Chondrocyte (in vitro differentiated cells): Measurements from ENCODE around the gene SORBS2. TPM values are rescaled to one million over a fixed set of nuclear protein-coding genes. Genes with fewer than 3 reads are reported as not detected.

Experiments
- DNase-seq: peaks from one replicate; pipeline ENCODE4 v3.0.0; 2021; ENCODE audit warnings: mixed read lengths, low spot score
- H3K27ac Mint-ChIP-seq: one replicate; pipeline ENCODE4 v1.8.0; 2021; ENCODE audit warnings: mild to moderate bottlenecking, moderate library complexity, mixed read lengths; ENCODE audit not compliant: unreplicated experiment
- H3K27me3 Mint-ChIP-seq: 2 replicates; pipeline ENCODE4 v1.8.0; 2021; ENCODE audit warnings: low read depth, mixed read lengths
- H3K36me3 Mint-ChIP-seq: 2 replicates; pipeline ENCODE4 v1.8.0; 2021; ENCODE audit warnings: low read depth, mixed read lengths
- H3K4me1 Mint-ChIP-seq: 2 replicates; pipeline ENCODE4 v1.8.0; 2021; ENCODE audit warnings: low read depth, mild to moderate bottlenecking, mixed read lengths
- H3K4me3 Mint-ChIP-seq: one replicate; pipeline ENCODE4 v1.8.0; 2021; ENCODE audit warnings: mild to moderate bottlenecking, moderate library complexity, mixed read lengths; ENCODE audit not compliant: unreplicated experiment
- H3K9me3 Mint-ChIP-seq: 2 replicates; pipeline ENCODE4 v1.8.0; 2021; ENCODE audit warnings: low read depth, mixed read lengths
- total RNA-seq: library from RNA; stranded (reverse); gene quantifications from 3 replicates; pipeline ENCODE4 v1.2.1, GENCODE V29; 2021
- TF ChIP-seq, protein P1 (sequence below): fragments of 200-600 bp; sonication (generic); IDR thresholded peaks from 2 replicates; pipeline ENCODE4 v1.5.0; 2021; ENCODE audit warnings: antibody characterized with exemption, mild to moderate bottlenecking, moderate library complexity

SORBS2 gene
- total RNA-seq, 1 donor from 2014 or later, result 104 TPM

DNA sequence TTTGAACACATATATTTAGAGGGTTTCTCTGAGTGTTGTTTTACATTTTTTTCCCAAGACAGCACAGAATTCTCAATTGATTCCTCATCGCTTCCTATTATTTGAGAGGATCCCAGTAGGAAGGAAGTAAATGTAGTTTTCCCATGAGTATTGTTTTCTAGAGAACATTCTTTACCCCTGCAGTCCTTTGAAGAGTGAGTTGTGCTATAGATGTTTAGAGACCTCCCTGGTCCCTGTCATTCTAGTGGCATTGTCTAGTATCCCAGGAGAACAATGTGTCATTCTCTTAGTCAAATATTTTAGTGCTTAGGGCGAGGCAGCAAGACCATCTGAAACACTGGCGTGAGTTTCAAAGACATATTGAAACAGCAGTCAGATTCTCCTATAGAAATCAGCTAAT lies 32.5 kb downstream of the SORBS2 start:
- Mint-ChIP-seq H3K27ac (peak overlapping the region; percentile 2), H3K9me3 (no peaks in the 10 kb centered on the region), H3K27me3 (no peaks in the 10 kb centered on the region), H3K4me1 (peaks cover 63% of the 10 kb centered on the region), H3K4me3 (no peak overlapping the region), H3K36me3 (no peaks in the 10 kb centered on the region)
- TF ChIP-seq, protein P1, sequence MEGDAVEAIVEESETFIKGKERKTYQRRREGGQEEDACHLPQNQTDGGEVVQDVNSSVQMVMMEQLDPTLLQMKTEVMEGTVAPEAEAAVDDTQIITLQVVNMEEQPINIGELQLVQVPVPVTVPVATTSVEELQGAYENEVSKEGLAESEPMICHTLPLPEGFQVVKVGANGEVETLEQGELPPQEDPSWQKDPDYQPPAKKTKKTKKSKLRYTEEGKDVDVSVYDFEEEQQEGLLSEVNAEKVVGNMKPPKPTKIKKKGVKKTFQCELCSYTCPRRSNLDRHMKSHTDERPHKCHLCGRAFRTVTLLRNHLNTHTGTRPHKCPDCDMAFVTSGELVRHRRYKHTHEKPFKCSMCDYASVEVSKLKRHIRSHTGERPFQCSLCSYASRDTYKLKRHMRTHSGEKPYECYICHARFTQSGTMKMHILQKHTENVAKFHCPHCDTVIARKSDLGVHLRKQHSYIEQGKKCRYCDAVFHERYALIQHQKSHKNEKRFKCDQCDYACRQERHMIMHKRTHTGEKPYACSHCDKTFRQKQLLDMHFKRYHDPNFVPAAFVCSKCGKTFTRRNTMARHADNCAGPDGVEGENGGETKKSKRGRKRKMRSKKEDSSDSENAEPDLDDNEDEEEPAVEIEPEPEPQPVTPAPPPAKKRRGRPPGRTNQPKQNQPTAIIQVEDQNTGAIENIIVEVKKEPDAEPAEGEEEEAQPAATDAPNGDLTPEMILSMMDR, result no peak
- DNase-seq, result no peak

DNA sequence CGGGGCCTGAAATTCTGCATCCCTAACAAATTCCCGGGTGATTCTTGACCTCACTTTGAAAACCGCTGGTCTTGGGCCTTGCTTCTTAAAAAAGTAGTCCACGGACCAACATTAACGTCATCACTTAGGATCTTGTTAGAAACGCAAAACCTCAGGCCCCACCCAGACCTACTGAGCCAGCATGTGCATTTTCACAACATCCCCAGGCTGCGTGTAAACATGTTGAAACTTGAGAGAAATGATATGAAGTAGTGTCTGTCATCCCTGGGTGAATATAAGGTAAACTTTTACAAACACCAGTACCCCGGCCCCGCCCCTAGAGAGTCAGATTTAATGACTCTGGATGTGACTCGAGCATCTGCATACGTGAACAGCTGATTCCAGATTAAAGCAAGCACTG lies 33.7 kb downstream of the SORBS2 start:
- H3K27me3 Mint-ChIP-seq, result no peaks in the 10 kb centered on the region
- H3K9me3 Mint-ChIP-seq, result no peaks in the 10 kb centered on the region
- DNase-seq, result no peak
- H3K36me3 Mint-ChIP-seq, result no peaks in the 10 kb centered on the region
- H3K4me1 Mint-ChIP-seq, result peaks cover 64% of the 10 kb centered on the region
- no peak overlapping the region for H3K27ac Mint-ChIP-seq
- TF ChIP-seq, protein P1, result no peak
- H3K4me3 Mint-ChIP-seq, result no peak overlapping the region

DNA sequence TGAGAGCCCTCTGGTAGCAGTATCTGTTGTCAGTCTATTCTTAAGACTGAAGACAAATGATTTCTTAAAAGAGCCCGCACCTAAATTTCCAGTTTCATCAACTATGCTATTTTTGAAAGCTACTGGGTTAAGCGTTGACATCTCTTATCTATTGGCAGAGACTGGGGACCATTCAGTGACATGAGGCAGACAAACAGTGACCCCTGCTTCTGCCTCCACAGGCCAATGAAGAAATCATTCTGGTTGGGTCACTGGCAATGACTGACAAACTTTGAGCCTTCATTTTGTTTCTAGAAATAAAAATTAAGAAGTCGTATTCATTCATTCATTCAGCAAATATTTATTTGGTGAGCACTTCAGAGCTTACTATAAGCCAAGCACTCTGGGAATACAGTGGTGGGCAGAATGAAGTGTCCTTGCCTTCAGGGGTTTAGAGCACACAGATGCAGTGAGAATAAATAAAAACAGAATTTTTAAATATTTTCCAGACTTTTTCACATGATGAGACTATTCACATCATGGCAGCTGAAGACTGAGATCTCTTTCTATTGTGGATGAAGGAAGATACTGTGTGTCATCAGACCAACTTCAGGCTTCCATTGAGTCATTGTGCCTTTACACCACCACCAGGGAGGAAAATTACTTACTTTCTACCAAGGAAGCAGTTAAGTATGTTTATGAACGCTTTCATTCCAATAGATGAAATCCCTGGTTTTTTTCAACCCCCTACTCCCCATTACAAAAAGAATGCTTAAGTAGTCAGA lies 36.0 kb downstream of the SORBS2 start:
- Mint-ChIP-seq H3K4me3 (peak overlapping the region; percentile 82), H3K36me3 (no peaks in the 10 kb centered on the region), H3K4me1 (peaks cover 71% of the 10 kb centered on the region), H3K9me3 (peaks cover 3% of the 10 kb centered on the region), H3K27me3 (no peaks in the 10 kb centered on the region), H3K27ac (peak overlapping the region; percentile 91)
- no peak for DNase-seq
- TF ChIP-seq, protein P1, result no peak

DNA sequence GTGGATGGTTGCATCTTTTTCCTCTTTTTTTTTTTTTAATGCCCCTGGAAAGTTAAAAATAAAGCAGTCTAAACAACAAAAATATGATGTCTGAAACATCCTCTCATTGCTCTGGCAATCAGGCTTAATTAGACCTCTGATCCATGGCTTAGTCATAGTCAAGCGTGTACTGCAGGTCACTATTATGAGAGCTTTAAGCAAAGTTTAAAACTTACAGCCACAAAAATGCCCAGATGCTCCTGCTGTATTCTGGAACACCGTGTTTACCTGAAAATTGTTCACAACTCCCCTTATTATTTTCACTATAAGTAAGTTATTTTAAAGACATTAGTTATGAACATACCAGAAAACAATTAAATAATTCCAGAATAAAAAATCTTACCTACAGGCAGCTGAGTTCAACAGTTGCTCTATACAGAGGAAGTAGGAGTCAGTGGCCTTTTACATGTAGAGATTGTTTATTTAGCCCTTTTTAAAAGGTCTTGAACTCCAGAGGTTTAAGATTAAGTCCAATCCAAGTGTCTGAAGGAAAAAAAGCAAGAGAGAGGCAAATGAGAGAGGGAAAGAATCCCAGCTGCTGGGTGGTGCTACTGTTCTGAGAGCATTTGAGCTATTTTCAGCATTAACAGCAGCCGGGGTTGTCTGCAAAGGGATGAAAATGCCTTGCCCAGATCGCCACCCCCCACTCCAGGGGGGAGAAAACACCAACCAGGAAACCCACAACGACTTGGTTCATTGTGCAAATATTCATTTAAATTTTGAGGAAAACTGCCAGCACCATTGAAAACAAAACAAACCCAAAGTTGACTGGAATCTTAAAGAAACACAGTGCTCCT lies 36.9 kb downstream of the SORBS2 start:
- Mint-ChIP-seq H3K9me3 (peaks cover 3% of the 10 kb centered on the region), H3K36me3 (no peaks in the 10 kb centered on the region), H3K4me3 (peak overlapping the region; percentile 82), H3K27ac (peak overlapping the region; percentile 91), H3K27me3 (no peaks in the 10 kb centered on the region), H3K4me1 (peaks cover 68% of the 10 kb centered on the region)
- DNase-seq, result no peak
- TF ChIP-seq, protein P1, result peak; percentile 68

DNA sequence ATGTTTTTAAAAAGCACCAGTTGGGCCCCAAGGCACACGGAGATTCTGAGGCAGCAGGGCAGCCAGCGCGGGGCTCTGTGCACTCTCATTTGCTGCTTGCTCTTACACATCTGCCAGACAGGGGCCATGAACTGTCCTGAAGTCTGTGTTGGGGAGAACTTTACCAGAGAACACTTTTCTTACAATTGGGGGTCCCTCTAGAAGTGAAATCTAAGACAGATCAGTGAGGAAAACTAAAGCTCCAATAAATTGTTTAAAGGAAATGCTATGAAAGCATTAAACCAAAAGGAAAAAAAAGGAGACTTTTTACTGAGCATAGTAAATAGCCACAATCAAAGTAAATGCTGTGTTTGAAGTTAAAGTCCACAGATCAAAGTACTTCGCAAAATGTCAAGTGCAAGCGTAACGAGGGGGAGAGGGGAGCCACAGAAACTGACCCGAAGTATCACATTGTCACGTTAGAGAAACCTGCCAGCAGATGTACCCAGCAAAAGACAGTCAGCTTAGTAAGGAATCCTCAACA lies 37.8 kb downstream of the SORBS2 start:
- peaks cover 62% of the 10 kb centered on the region for H3K4me1 Mint-ChIP-seq
- peaks cover 3% of the 10 kb centered on the region for H3K9me3 Mint-ChIP-seq
- H3K36me3 Mint-ChIP-seq, result no peaks in the 10 kb centered on the region
- no peaks in the 10 kb centered on the region for H3K27me3 Mint-ChIP-seq
- peak overlapping the region; percentile 82 for H3K4me3 Mint-ChIP-seq
- TF ChIP-seq, protein P1, result no peak
- no peak for DNase-seq
- H3K27ac Mint-ChIP-seq, result peak overlapping the region; percentile 91
